GM20000 (cell line): ENCODE measurements around the gene IFT43.

Experiments
- DNase-seq: peaks from one replicate; pipeline ENCODE4 v3.0.0; 2012; ENCODE audit warnings: low spot score
- TF ChIP-seq, protein P1 (sequence below): IDR thresholded peaks from 2 replicates; pipeline ENCODE4 v1.5.1; 2012; ENCODE audit warnings: mild to moderate bottlenecking, control low read depth; ENCODE audit errors: extremely low read depth, missing control alignments

The IFT43 gene

DNA sequence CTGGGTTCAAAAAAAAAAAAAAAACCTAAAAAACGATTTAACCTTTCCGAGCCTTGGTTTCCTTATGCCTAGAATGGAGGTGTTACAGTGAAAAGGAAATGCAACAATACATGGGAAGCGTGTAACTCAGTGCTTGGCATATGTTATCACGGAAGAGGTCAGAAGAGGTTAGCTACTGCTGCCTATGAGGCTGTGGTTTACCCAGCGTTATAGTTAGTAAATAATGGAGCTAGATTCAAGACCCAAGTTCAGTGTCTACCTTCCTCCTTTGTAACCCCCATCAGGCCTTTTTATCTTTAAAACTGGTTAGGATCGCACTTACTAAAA, 839 bp downstream of the IFT43 start:
- TF ChIP-seq, protein P1, sequence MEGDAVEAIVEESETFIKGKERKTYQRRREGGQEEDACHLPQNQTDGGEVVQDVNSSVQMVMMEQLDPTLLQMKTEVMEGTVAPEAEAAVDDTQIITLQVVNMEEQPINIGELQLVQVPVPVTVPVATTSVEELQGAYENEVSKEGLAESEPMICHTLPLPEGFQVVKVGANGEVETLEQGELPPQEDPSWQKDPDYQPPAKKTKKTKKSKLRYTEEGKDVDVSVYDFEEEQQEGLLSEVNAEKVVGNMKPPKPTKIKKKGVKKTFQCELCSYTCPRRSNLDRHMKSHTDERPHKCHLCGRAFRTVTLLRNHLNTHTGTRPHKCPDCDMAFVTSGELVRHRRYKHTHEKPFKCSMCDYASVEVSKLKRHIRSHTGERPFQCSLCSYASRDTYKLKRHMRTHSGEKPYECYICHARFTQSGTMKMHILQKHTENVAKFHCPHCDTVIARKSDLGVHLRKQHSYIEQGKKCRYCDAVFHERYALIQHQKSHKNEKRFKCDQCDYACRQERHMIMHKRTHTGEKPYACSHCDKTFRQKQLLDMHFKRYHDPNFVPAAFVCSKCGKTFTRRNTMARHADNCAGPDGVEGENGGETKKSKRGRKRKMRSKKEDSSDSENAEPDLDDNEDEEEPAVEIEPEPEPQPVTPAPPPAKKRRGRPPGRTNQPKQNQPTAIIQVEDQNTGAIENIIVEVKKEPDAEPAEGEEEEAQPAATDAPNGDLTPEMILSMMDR, result no peak

DNA sequence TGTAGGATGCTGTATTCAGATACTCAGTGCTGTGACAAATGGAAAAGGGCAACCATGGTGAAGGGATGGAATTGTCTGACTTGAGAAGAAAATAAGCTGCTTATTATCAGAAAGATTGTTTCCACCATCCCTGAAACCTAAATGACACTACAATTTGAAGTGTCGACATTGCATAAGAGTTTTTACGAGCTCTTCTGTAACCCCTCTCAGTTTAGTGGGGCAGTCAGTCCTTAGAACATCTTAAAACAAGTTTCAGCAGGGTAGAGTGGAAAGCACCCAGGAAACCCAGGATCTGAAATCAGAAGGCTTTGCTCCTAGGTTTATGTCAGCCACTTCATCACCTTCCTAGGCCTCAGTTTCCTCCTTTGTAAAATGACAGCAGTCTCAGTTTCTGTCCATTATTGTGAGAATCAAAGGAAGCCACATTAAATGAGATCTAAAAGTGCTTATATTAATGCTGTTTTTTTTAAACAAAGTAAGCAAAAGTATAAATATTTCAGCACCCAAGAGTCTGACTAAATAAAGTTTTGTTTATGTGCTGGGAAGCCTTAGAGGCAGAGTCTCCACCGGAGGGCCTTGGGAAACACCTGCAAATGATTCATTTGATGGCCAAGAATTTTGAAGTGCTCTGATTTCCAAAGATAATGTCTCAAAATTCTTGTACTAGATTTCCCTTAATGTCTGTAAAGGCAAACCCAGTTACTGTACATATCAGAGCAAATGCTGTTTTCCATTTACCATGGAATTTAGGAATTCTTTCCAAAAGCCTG, 1.8 kb downstream of the IFT43 start:
- no peak for DNase-seq
- TF ChIP-seq, protein P1, result no peak

More for the DNA sequence above, 839 bp downstream of the IFT43 start:
- DNase-seq, result no peak

DNA sequence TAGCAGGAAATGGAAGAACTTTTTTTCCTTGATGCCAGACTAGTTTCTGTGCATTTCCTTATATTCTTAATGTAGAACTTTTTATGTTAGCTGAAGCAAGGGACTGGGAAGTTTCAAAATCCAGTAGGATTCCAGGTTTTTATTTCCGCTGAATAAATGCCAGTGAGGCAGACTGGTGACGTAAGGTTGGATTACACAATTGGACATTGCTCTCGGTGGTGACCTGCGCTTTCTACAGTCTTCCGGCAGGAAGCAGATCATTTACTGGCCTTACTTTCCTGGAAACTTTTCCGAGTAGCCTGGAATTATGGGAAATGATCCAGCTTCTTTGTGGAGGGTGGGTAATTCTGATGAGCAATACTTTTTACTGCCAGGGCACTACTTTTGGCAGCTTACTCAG, 3.6 kb downstream of the IFT43 start:
- no peak for DNase-seq
- TF ChIP-seq, protein P1, result no peak

DNA sequence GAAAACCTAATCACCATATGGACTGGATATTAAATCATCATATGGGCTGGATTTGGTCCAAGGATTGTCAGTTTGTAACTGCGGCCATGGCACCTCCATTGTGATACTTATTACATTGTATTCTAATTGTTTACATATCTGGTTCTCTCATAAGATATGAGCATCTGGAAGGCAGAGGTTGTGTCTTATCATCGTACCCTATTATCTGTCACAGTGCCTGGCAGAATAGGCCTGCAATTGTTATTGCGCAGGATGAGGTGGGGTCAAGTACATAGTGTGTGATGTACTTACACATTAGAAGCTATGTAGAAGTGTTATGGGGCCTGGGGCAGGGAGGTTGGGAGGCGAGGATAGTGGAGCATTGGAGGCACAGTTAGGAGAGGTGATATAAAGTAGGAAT, 4.7 kb downstream of the IFT43 start:
- TF ChIP-seq, protein P1, result no peak
- no peak for DNase-seq

GRCh38 chr14:75991753-75992152, 6.2 kb downstream of the IFT43 start:
- TF ChIP-seq, protein P1, result no peak
- no peak for DNase-seq

DNA sequence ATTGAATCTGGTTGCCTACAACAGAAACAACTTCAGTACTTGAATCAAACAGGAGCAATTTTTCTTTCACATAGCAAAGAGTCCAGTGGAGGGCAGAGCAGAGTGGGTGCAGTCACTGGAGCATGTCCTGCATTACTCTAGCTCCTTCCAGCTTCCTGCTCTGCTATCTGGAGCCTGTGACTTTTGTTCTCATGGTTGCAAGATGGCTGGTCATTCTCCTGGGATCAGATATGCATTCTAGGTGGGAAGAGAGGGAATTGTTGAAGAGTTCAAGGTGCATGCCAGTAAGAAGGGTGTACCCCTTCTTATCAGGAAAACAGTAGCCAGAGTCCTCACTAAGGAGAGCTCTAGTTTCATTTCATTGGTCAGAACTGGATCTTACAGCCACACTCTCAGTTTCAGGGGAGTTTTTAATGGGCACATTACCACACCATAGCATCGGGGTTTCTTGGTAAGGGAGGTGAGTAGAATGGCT, 8.0 kb downstream of the IFT43 start:
- DNase-seq, result no peak
- TF ChIP-seq, protein P1, result no peak

DNA sequence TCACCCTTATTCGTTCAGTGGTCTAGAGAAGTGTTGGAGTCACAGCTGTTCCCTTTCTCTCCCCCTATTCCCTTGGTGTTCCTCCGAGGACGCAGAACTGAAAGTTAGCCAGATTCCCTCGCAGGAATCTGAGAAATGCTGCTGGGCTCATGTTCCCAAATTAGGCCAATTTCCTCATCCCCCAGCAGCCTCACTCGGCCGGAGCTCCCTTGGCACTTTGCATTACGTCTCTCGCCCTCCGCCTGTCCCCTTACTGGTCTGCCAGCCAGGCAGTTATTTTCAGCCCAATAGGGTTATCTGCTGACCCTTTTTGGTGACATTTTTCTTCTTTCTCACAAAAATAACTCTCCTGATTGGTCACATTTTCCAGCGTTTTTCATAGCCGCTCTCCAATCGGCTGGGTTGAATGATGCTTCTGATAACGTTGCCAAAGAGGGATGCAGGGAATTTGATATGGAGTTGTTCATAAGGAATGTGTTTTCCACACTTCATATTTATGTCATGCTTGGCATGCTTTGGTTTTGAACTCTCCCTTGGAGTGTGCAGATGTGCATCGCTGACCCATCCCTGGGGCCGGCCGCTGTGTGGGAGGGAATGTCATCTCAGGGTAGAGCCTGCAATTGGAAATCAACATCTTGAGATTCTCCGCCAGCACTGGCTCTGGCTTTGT, 9.9 kb downstream of the IFT43 start:
- TF ChIP-seq, protein P1, result no peak
- DNase-seq, result no peak
